ENCODE data around the gene PAX8.

Gene PAX8

DNA sequence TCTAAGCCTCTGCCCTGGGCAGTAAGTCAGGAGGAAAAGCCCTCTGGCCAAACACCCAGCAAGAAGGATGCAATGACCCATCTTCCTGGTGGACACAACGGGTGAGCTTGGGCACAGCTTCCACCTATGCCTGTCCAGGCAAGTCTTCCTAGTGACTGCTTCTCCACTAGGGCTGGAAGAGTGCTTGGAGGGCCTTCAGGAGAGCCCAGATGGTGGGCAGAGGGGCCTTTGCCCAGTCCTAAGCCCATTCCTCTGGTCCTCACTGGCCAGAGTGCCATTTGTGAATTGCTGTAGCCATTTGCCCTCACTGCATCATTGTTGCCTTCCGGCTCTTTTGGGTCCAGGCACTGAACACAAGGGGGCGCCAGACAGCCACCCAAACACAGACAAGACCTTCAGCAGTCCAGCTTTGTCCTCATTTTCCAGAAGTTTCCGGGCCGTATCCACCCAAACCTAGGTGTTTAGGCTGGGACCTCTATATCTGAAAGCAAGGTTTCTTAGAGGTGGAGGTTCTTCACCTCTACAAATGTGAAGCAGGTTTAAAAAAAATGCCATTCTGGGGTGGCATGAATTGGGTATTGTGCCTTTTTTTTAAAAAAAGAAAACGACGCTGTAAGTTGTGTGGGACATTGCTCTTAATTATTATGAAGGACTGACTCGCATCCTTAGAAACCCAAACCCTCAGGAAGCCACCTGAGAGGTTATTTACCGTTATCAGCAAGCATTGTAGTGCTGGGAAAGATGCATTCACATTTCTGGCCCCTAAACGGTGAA lies 29.5 kb downstream of the PAX8 start:
- no peaks in the 10 kb centered on the region for H3K36me3 ChIP-seq (ENCODE audit: control insufficient read depth in 2 of 2, insufficient read depth in 1 of 2, low read length in 2 of 2)
- CTCF ChIA-PET, result interaction anchor here (0.6 to 8.4 kb wide), 33 partner anchors 8 to 535 kb away, joined by 3 to 66 read pairs (median 4); no protein-coding TSS in a partner anchor
- no peak overlapping the region for H3K4me3 ChIP-seq (ENCODE audit: low read depth, low read length)
- TF ChIP-seq, protein P1, sequence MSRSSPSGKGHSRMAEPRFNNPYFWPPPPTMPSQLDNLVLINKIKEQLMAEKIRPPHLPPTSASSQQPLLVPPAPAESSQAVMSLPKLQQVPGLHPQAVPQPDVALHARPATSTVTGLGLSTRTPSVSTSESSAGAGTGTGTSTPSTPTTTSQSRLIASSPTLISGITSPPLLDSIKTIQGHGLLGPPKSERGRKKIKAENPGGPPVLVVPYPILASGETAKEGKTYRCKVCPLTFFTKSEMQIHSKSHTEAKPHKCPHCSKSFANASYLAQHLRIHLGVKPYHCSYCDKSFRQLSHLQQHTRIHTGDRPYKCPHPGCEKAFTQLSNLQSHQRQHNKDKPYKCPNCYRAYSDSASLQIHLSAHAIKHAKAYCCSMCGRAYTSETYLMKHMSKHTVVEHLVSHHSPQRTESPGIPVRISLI (tag by site-specific recombination; IDR thresholded peaks at IDR 0.05), result peak; percentile 38; the same call in 1 of the 2 replicates
- TF ChIP-seq ZNF654 (tag by site-specific recombination; IDR thresholded peaks at IDR 0.05; ENCODE audit: low read depth), result peak; percentile 74
- peak; percentile 65 for TF ChIP-seq CTCF (tag by site-specific recombination; IDR thresholded peaks at IDR 0.05)
- no peak for TF ChIP-seq ZNF837 (tag by site-specific recombination; IDR thresholded peaks at IDR 0.05)
- TF ChIP-seq ZNF24 (tag by site-specific recombination; IDR thresholded peaks at IDR 0.05), result peak; percentile 75
- POLR2A ChIA-PET, result no interaction called here
- H3K9me3 ChIP-seq (ENCODE audit: control insufficient read depth, insufficient read depth, low read depth, low read length), result no peaks in the 10 kb centered on the region
- no peaks in the 10 kb centered on the region for H3K4me1 ChIP-seq (ENCODE audit: control insufficient read depth, insufficient read depth, low read length)
- H3K27ac ChIP-seq (ENCODE audit: extremely low read depth, low read depth, low read length), result no peak overlapping the region

DNA sequence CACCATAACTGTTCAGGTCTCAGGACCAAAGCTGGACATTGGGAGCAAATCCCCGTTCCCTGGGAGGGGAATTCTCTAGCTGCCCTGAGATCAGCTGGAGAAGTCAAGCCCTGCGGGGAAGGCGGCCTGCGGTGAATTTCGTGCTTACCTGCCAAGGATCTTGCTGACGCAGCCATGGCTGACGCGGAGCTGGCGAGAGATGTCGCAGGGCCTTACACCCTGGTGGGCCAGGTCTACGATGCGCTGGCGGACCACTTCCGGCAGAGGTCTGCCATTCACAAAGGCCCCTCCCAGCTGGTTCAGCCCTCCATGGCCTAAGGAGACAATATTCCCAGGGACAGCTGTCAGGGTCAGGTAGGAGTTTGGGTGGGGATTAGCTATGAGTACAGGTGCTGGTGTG lies 32.1 kb downstream of the PAX8 start:
- POLR2A ChIA-PET, result no interaction called here

More for the DNA sequence above, 32.1 kb downstream of the PAX8 start:
- H3K4me1 ChIP-seq (ENCODE audit: control insufficient read depth, insufficient read depth, low read length), result no peaks in the 10 kb centered on the region
- no peaks in the 10 kb centered on the region for H3K36me3 ChIP-seq (ENCODE audit: control insufficient read depth in 2 of 2, insufficient read depth in 1 of 2, low read length in 2 of 2)
- H3K27ac ChIP-seq (ENCODE audit: extremely low read depth, low read depth, low read length), result no peak overlapping the region
- CTCF ChIA-PET, result interaction anchor here (0.6 to 3.0 kb wide), 5 partner anchors 8 to 143 kb away, joined by 3 to 12 read pairs (median 6); no protein-coding TSS in a partner anchor
- no peaks in the 10 kb centered on the region for H3K9me3 ChIP-seq (ENCODE audit: control insufficient read depth, insufficient read depth, low read depth, low read length)
- no peak overlapping the region for H3K4me3 ChIP-seq (ENCODE audit: low read depth, low read length)
- TF ChIP-seq, protein P2, sequence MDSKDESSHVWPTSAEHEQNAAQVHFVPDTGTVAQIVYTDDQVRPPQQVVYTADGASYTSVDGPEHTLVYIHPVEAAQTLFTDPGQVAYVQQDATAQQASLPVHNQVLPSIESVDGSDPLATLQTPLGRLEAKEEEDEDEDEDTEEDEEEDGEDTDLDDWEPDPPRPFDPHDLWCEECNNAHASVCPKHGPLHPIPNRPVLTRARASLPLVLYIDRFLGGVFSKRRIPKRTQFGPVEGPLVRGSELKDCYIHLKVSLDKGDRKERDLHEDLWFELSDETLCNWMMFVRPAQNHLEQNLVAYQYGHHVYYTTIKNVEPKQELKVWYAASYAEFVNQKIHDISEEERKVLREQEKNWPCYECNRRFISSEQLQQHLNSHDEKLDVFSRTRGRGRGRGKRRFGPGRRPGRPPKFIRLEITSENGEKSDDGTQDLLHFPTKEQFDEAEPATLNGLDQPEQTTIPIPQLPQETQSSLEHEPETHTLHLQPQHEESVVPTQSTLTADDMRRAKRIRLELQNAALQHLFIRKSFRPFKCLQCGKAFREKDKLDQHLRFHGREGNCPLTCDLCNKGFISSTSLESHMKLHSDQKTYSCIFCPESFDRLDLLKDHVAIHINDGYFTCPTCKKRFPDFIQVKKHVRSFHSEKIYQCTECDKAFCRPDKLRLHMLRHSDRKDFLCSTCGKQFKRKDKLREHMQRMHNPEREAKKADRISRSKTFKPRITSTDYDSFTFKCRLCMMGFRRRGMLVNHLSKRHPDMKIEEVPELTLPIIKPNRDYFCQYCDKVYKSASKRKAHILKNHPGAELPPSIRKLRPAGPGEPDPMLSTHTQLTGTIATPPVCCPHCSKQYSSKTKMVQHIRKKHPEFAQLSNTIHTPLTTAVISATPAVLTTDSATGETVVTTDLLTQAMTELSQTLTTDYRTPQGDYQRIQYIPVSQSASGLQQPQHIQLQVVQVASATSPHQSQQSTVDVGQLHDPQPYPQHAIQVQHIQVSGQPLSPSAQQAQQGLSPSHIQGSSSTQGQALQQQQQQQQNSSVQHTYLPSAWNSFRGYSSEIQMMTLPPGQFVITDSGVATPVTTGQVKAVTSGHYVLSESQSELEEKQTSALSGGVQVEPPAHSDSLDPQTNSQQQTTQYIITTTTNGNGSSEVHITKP (tag by site-specific recombination; IDR thresholded peaks at IDR 0.05), result no peak
- TF ChIP-seq ZNF138 (tag by site-specific recombination; IDR thresholded peaks at IDR 0.05; ENCODE audit: borderline replicate concordance) (no peak), ZNF560 (tag by site-specific recombination; IDR thresholded peaks at IDR 0.05; ENCODE audit: borderline replicate concordance) (no peak), MZF1 (tag by site-specific recombination; IDR thresholded peaks at IDR 0.05; ENCODE audit: borderline replicate concordance) (no peak), ZNF416 (tag by site-specific recombination; IDR thresholded peaks at IDR 0.05) (no peak), ZNF501 (tag by site-specific recombination; IDR thresholded peaks at IDR 0.05) (no peak), ZBTB20 (tag by site-specific recombination; IDR thresholded peaks at IDR 0.05) (no peak), ZNF140 (tag by site-specific recombination; IDR thresholded peaks at IDR 0.05) (no peak), KLF9 (tag by site-specific recombination; IDR thresholded peaks at IDR 0.05; ENCODE audit: low read depth) (no peak), ZBTB49 (tag by site-specific recombination; IDR thresholded peaks at IDR 0.05; ENCODE audit: low read depth) (no peak)
